ENCODE measurements around the gene MAN1C1.
"Not testable (repeated sequence)": the region's sequence is repeated elsewhere in the genome, so short reads cannot be mapped to it uniquely, and the experiment has no call there.

MAN1C1 gene

GRCh38 chr1:25699059-25699458, 82.5 kb downstream of the MAN1C1 start:
- DNase-seq: not testable (repeated sequence)

- no peak for DNase-seq
Observed at GRCh38 chr1:25699500-25700143, 83.0 kb downstream of the MAN1C1 start.

- peak; percentile 81 for DNase-seq
Observed at GRCh38 chr1:25700144-25700523, 83.5 kb downstream of the MAN1C1 start.

- peak; percentile 76 for DNase-seq
Observed at GRCh38 chr1:25700626-25701025, 84.0 kb downstream of the MAN1C1 start.

- DNase-seq: no peak
Observed at GRCh38 chr1:25701030-25701785, 84.6 kb downstream of the MAN1C1 start.

GRCh38 chr1:25702101-25702775, 85.6 kb downstream of the MAN1C1 start:
- no peak for DNase-seq

GRCh38 chr1:25703041-25703440, 86.5 kb downstream of the MAN1C1 start:
- DNase-seq: no peak

GRCh38 chr1:25703671-25704266, 87.2 kb downstream of the MAN1C1 start:
- DNase-seq: no peak

GRCh38 chr1:25704267-25704691, 87.7 kb downstream of the MAN1C1 start:
- DNase-seq: no peak

GRCh38 chr1:25705699-25706098, 89.1 kb downstream of the MAN1C1 start:
- no peak for DNase-seq

- DNase-seq: no peak
Observed at GRCh38 chr1:25706146-25707089, 89.8 kb downstream of the MAN1C1 start.

- DNase-seq: no peak
Observed at GRCh38 chr1:25707280-25708016, 90.9 kb downstream of the MAN1C1 start.

GRCh38 chr1:25710583-25711347, 94.2 kb downstream of the MAN1C1 start:
- DNase-seq: no peak

GRCh38 chr1:25711555-25712298, 95.1 kb downstream of the MAN1C1 start:
- no peak for DNase-seq

- DNase-seq: no peak
Observed at GRCh38 chr1:25712299-25712970, 95.8 kb downstream of the MAN1C1 start.

- no peak for DNase-seq
Observed at GRCh38 chr1:25713961-25714360, 97.4 kb downstream of the MAN1C1 start.

- DNase-seq: no peak
Observed at GRCh38 chr1:25714372-25714931, 97.9 kb downstream of the MAN1C1 start.

- DNase-seq: no peak
Observed at GRCh38 chr1:25715888-25716287, 99.3 kb downstream of the MAN1C1 start.

- DNase-seq: no peak
Observed at GRCh38 chr1:25716320-25716719, 99.7 kb downstream of the MAN1C1 start.

All from NCI-H446 treated with DMSO at 0.1 percent for 48 hours (cell line).